KOPT-K1 (cell line): ENCODE measurements around the gene LAMA2.

Source experiments
- H3K27ac ChIP-seq: fragments of 200-600 bp; sonication (generic); 2 replicates; pipeline ENCODE4 v1.5.1; 2016; ENCODE audit warnings: antibody characterized with exemption, mild to moderate bottlenecking, low read depth, low read length; ENCODE audit not compliant: poor library complexity, severe bottlenecking
- H3K36me3 ChIP-seq: fragments of 200-600 bp; sonication (generic); 2 replicates; pipeline ENCODE4 v1.5.1; 2017; ENCODE audit warnings: antibody characterized with exemption, mild to moderate bottlenecking, low read length, moderate library complexity; ENCODE audit not compliant: insufficient read depth
- H3K9me3 ChIP-seq: fragments of 200-600 bp; sonication (generic); 2 replicates; pipeline ENCODE4 v1.5.1; 2017; ENCODE audit warnings: antibody characterized with exemption, low read length, mild to moderate bottlenecking; ENCODE audit not compliant: insufficient read depth, poor library complexity, severe bottlenecking

The LAMA2 gene

DNA sequence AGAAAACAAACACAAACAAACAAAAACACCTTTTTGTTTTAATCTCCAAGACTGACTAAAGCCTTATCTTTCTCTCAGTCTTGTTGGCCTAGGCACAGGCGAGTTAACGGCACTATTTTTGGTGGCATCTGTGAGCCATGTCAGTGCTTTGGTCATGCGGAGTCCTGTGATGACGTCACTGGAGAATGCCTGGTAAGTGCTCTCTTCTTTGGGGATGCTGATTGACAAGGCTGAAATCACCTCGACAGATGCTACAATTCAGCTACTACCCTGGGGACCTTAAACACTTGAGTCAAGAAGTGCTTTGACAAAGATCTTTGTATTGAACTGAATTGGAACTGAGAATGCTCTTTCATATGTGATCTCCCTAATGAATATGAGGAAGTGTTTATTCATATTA lies 384.1 kb downstream of the LAMA2 start:
- Histone ChIP-seq H3K9me3 (no peaks in the 10 kb centered on the region), H3K27ac (no peak overlapping the region), H3K36me3 (no peaks in the 10 kb centered on the region)

DNA sequence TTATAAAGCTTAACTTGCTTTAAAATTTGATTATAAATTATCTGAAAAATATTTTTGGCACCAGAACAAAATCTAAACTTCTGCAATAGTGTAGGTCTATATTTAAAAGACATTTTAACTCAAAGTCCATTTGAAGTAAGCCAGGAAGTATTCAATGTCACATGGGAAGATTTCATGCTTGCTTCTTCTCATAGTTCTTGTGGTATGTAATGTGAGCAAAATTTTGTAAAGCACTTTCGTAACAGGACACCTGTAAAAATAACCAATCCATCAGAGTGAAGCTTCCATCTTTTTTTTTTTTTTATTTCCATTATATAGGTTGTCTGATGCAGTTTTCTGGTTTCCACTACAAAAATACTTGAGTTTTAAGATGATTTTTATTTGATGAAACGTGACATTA lies 386.1 kb downstream of the LAMA2 start:
- Histone ChIP-seq H3K27ac (no peak overlapping the region), H3K36me3 (no peaks in the 10 kb centered on the region)

DNA sequence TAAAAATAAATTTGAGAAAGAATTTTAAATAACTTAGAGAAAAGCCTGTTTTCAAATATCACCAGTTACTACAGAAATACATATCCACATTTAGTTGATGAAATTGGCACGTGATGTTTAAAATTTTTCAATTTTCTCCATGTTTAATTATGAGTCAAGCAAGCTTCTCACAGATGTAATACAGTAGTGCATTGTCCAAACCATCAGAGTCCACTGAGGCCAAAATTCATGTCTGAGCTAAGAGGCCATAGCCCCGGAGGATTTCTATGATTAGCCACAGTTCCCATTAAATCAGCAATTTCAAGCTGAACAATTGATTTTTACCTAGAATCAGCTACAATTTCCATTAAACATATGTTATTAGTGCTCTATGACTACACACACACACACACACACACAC lies 387.0 kb downstream of the LAMA2 start:
- Histone ChIP-seq H3K36me3 (no peaks in the 10 kb centered on the region), H3K27ac (no peak overlapping the region), H3K9me3 (no peaks in the 10 kb centered on the region)

More for the DNA sequence above, 386.1 kb downstream of the LAMA2 start:
- H3K9me3 ChIP-seq = no peaks in the 10 kb centered on the region

DNA sequence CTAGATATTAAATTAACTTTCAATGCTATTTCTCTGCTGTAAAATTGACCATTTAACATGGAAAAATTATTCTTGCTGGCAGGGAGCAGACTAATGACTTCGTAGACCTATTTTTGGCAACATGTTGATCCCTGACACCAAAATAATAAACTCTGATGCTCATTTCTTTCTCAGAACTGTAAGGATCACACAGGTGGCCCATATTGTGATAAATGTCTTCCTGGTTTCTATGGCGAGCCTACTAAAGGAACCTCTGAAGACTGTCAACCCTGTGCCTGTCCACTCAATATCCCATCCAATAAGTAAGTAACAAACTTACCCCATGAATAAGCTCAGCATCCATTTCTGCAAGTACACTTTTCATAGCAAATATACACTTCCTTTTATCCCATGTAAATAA lies 387.5 kb downstream of the LAMA2 start:
- Histone ChIP-seq H3K9me3 (no peaks in the 10 kb centered on the region), H3K27ac (no peak overlapping the region), H3K36me3 (no peaks in the 10 kb centered on the region)

DNA sequence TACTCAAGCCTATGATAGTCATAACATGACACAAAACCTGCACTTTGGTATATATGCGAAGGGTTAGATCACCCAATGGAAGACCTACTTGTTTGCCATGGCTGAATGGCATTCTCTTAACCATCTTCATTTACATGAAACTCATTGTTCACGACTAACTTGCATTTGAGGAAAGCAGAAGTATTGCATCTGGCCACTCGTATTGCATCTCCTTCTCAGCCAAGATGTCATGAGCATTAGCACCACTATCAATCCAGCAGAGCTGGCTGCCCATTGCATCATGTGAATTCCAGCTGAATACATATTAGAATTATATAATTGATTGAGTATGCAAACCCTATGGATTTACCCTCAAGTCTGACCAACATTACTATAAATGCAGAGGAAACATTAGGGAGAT lies 390.2 kb downstream of the LAMA2 start:
- H3K36me3 ChIP-seq = no peaks in the 10 kb centered on the region
- H3K9me3 ChIP-seq = no peaks in the 10 kb centered on the region
- H3K27ac ChIP-seq = no peak overlapping the region

DNA sequence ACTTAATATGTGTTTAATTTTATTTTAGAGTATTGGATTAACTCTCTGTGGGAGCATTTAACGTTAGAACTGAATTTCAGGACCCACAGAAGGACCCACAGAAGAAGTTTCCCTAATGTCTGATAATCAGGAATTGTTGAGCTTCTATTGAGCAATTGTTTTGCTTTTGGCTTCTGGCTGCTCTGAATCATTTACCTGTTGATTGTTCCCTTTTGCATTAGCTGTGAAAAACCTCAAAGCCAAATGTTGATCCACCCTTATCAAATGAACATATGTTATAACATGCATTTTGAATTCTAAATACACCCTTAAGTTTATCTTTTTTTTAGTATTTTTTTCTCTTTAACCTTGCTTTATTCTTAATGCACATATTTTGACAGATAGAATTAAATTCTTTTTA lies 393.5 kb downstream of the LAMA2 start:
- H3K9me3 ChIP-seq = no peaks in the 10 kb centered on the region
- H3K27ac ChIP-seq = no peak overlapping the region
- H3K36me3 ChIP-seq = no peaks in the 10 kb centered on the region

DNA sequence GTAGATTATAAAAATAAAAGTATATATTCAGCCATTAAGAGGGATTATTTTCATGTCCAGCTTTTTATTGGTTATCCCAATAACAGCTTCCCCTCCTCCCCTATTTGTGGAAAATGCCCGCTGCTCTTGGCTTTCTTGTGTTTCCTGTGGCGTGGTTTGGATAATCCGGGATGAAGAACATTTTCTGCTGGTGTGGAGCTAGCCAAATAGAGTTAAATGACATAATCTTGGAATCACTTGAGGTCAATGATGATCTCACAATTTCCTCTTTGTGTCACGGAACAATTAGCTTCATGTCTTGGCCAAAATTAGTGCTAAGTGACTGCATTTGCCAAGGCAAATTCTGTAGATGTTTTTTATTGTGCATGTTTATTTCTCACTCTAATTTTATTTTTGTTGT lies 394.0 kb downstream of the LAMA2 start:
- Histone ChIP-seq H3K9me3 (no peaks in the 10 kb centered on the region), H3K27ac (no peak overlapping the region), H3K36me3 (no peaks in the 10 kb centered on the region)

DNA sequence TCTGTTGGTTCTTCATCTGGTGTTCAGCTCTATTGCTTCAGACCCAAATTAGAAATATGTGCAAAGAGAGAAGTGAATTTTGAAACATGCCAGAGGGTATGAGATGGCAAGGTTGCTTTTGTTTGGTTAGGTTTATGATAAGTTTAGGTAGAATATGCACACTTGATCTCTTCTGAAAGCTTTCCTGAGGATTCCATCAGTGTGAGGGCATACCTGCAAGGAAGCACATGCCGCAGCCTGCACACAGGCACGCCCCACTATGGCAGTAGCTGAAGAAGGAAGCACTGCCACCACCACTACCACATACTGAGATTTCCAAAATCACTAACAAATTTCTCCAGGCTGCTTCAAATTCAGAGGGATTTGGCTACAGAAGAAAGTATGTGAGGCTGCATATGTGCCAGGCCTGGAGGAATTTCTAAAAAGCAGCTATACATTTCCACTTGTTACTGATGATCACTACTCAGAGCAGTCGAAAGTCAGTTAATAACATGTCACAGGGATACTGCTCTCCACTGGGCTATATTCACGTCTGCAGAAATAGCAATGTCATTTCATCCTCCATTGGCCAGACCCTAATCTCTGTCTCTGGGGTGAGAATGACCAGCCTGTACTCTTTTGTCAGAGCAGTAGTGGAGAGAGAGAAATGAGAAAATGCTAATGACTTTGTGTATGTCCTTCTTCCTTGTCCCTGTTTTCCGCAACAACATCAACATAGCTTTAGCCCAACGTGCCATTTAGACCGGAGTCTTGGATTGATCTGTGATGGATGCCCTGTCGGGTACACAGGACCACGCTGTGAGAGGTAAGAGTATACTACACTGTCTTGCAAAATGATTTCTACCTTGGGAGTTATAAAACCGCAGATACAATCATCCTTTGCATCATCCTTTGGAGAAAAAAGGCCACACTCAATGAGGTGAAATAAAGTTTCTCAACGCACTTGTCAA lies 396.7 kb downstream of the LAMA2 start:
- Histone ChIP-seq H3K36me3 (no peaks in the 10 kb centered on the region), H3K27ac (no peak overlapping the region), H3K9me3 (no peaks in the 10 kb centered on the region)

DNA sequence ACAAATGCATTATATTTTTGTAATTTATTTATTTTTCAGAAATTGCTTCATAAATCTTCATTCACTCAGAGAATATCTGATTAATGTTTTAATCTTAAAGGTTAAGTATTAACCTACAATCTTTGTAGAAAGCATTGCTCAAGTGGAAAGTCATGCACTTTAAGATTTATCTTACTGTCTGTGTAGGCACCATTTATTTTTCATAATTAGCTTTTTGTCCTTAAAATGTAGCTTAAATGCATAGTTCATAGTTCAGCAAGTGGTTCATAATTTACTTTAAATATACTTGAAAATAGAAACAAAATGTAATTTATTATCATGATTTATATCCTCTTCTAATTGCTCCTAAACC lies 397.3 kb downstream of the LAMA2 start:
- Histone ChIP-seq H3K9me3 (no peaks in the 10 kb centered on the region), H3K36me3 (no peaks in the 10 kb centered on the region), H3K27ac (no peak overlapping the region)

DNA sequence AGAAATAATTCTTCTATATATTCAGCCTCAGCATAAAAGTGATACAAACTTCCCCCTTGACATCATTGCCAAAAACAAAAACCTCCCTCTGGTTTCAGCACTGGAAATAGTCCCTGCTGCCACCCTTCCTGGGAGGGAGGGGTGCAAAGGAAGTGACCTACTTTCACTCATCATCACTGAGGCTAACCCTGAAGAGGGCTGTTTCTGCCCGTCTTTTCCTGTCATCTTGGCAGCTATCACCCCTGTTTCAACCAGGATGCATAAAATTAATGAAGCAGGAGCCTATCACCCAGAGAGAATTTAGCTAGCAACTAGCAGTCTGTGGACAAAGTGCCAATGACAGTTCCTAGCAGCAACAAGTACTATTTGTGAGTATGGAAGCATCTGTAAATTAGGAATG lies 397.8 kb downstream of the LAMA2 start:
- Histone ChIP-seq H3K27ac (no peak overlapping the region), H3K36me3 (no peaks in the 10 kb centered on the region), H3K9me3 (no peaks in the 10 kb centered on the region)

DNA sequence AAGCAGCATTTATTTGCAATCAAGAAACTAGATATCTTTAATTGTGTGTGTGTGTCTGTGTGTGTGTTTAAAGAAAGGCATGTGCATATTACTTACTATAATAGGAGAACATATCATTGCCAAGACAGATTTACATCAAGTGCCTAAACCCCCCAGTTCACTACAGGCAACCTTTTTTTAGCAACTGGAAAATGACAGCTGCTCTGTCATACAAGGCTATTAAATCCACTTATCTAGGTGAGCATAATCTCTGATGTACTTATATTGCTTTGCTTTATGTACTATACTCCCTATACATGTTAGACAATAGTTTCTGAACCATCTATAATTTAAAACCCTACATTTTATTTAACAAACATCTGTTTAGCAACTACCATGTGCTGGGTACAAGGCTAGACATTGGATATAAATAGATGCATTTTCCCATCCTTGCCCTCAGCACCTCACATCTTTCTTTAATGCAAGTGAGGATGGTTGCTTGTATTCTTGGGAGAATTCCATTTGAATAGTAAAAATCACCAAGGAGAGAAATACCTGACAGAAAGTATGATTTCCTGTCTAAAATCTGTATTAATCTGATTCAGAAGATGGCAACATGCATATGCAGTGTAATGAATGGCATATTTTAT lies 398.3 kb downstream of the LAMA2 start:
- H3K9me3 ChIP-seq = no peaks in the 10 kb centered on the region

DNA sequence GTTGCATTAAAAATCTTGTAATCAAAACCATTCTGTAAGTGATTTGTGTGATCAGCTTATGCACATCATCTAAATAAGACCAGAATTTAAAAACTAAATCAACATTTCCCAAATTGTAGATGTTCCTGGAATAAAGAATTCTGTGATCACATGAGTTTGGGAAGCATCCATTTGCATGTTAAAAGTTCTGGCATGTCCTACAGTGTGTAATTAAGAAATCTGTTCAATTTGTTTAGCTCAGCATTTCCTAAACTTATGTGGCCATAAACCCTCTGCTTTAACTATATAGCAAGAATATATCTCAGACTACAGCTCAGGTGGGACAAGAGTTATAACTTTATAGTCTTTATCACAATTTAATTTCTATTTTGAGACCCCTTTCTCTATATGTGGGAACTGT lies 399.1 kb downstream of the LAMA2 start:
- H3K36me3 ChIP-seq = no peaks in the 10 kb centered on the region
- no peak overlapping the region for H3K27ac ChIP-seq
- no peaks in the 10 kb centered on the region for H3K9me3 ChIP-seq

More for the DNA sequence above, 398.3 kb downstream of the LAMA2 start:
- Histone ChIP-seq H3K36me3 (no peaks in the 10 kb centered on the region), H3K27ac (no peak overlapping the region)

DNA sequence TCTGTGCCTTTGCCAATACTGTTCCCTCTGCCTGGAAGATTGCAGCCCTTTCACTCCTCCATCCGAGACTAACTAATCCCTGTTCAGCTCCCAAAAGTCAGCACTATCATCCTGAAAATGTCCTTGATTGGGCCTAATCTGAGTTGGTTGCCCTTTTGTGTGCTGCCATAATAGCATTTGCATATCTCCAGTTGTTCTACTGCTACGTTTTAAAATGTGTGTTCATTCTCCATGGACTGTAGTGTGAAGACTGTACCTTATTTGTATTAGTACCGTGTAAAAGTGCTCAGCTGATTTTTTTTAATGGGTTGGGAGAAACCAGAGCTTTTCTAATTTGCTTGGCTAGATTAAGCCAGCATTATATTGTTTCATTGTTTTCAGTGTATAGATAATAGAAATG lies 401.3 kb downstream of the LAMA2 start:
- Histone ChIP-seq H3K9me3 (no peaks in the 10 kb centered on the region), H3K36me3 (no peaks in the 10 kb centered on the region)

DNA sequence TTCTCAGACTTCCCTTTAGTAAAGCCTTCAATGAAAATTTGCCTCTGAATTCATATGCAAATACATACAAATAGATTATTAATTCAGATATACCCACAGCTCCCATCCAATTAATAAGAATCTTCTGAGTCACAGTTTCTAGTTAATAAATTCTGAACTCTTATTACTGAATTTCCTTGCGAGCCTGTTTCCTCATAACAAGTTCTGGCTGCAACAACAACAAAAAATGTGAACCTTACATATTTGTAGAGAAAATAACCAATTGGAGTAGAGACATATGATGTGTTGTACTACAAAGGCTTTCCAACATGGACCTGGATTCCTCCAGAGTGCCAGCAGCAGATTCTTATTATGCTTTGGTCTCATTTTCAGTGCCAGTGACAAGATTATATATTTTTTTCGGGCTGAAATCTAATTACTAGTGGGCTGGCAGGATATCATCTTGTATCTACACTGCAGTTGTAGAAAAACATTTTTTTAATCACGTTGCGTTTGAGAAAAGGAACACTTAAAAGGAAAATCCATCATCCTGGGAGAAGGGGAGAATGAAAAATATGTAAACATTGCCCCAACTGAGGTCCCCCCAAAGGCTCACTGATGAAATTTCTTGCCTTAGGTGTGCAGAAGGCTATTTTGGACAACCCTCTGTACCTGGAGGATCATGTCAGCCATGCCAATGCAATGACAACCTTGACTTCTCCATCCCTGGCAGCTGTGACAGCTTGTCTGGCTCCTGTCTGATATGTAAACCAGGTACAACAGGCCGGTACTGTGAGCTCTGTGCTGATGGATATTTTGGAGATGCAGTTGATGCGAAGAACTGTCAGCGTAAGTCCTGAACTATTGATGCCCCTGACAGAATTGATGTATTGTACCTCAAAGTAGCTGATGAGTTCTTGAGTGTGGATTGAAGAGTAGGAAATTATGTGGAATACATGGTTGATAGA lies 404.6 kb downstream of the LAMA2 start:
- no peaks in the 10 kb centered on the region for H3K9me3 ChIP-seq
- no peak overlapping the region for H3K27ac ChIP-seq
- H3K36me3 ChIP-seq = no peaks in the 10 kb centered on the region

More for the DNA sequence above, 401.3 kb downstream of the LAMA2 start:
- no peak overlapping the region for H3K27ac ChIP-seq

DNA sequence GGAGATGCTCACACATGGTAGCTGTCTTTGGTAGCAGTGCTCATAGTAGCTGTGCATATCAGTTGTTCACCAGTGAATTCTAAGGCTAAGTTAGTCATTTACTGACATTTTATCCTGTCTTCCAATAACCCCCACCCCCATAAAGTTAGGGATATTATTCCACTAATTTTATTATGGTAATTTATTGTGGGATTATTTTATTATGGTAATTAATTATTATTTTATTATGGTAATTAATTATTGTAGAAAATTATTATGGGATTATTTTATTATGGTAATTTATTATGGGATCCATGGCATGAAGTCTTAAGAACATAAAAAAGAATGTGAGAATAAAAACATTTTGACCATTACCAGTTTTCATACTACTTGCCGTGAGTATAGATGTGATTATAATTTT lies 406.5 kb downstream of the LAMA2 start:
- H3K27ac ChIP-seq = no peak overlapping the region
- H3K9me3 ChIP-seq = no peaks in the 10 kb centered on the region
- H3K36me3 ChIP-seq = no peaks in the 10 kb centered on the region
